ENCODE results near the gene CRYGB. TPM values are rescaled to one million over a fixed set of nuclear protein-coding genes. Genes with fewer than 3 reads are reported as not detected.

CRYGB gene
- total and polyA plus RNA-seq, 2 of the 13 experiments (the other 11 are each of a cell fraction or from before 2014, with no cell fraction given): not detected

DNA sequence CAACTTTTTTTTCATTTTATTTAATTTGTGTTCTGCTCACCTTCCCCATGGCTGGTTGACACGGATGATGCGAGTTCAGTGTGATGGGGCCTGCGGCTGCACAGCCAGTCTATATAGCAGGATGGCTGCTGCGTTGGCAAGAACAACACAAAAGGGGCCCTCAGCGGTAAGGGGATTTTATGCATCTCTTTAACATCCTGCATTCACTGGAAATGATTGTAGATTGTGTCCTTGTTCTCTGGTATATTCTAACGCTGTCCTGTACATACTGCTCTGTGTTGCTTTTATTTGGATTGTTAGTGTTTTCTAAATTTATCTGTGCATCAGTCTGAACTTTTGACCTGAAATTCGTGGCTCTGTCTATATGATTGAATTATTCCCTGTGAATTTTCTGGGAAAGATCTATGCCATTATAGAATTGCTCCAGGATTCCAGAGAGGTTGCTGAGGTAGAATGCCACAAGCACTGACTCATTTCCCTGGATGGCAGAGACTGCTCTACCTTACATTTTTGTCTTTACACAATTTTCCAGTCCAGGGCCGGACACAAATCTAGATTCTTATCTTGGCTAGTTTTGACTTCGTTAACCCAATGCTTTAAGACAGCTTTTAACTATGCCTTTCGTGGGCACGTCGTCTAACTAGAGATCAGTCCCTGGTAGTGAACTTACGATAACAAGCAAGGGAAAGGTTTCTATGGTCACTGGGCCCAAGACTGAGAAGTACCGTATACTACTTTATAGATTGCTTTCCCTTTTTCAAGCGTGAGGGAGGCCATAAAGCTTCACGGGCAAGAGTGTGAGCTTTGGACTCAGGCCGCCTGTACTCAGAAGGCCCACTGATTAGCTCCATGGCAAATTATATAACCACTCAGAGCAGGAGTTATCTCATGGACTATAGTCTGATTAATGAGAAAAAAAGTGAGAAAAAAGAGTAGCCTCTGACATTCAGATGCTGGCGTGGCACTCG is 15.9 kb downstream of the CRYGB start, which contains the start of gene CRYGC (continued):
- TF ChIP-seq DNMT1 (CRISPR knock-in tag; IDR thresholded peaks at IDR 0.05) (no peak), FOXK2 (IDR thresholded peaks at IDR 0.05) (no peak), TBP (CRISPR knock-in tag; IDR thresholded peaks at IDR 0.05) (no peak), MYNN (CRISPR knock-in tag; IDR thresholded peaks at IDR 0.05; ENCODE audit: low read depth) (no peak), YEATS4 (CRISPR knock-in tag; IDR thresholded peaks at IDR 0.05; ENCODE audit: borderline replicate concordance) (no peak), THYN1 (CRISPR knock-in tag; IDR thresholded peaks at IDR 0.05; ENCODE audit: borderline replicate concordance, low read depth) (no peak), EHMT2 (IDR thresholded peaks at IDR 0.05; ENCODE audit: borderline replicate concordance, low read depth, low read length) (no peak), CBX5 (CRISPR knock-in tag; IDR thresholded peaks at IDR 0.05; ENCODE audit: borderline replicate concordance) (no peak; the same call in 1 of the 2 replicates), ZNF75D (CRISPR knock-in tag; IDR thresholded peaks at IDR 0.05; ENCODE audit: borderline replicate concordance) (no peak), PHF5A (CRISPR knock-in tag; IDR thresholded peaks at IDR 0.05; ENCODE audit: low read depth, unreplicated experiment) (no peak), CHCHD3 (CRISPR knock-in tag; IDR thresholded peaks at IDR 0.05) (no peak), ZNF720 (CRISPR knock-in tag; IDR thresholded peaks at IDR 0.05) (no peak), ZNF607 (CRISPR knock-in tag; IDR thresholded peaks at IDR 0.05; ENCODE audit: borderline replicate concordance) (no peak), ASH2L (IDR thresholded peaks at IDR 0.05; ENCODE audit: insufficient read length, low read depth, low read length) (peak; percentile 93)
- TF ChIP-seq, protein P1, sequence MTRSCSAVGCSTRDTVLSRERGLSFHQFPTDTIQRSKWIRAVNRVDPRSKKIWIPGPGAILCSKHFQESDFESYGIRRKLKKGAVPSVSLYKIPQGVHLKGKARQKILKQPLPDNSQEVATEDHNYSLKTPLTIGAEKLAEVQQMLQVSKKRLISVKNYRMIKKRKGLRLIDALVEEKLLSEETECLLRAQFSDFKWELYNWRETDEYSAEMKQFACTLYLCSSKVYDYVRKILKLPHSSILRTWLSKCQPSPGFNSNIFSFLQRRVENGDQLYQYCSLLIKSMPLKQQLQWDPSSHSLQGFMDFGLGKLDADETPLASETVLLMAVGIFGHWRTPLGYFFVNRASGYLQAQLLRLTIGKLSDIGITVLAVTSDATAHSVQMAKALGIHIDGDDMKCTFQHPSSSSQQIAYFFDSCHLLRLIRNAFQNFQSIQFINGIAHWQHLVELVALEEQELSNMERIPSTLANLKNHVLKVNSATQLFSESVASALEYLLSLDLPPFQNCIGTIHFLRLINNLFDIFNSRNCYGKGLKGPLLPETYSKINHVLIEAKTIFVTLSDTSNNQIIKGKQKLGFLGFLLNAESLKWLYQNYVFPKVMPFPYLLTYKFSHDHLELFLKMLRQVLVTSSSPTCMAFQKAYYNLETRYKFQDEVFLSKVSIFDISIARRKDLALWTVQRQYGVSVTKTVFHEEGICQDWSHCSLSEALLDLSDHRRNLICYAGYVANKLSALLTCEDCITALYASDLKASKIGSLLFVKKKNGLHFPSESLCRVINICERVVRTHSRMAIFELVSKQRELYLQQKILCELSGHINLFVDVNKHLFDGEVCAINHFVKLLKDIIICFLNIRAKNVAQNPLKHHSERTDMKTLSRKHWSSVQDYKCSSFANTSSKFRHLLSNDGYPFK (CRISPR knock-in tag; IDR thresholded peaks at IDR 0.05; ENCODE audit: borderline replicate concordance): no peak
- TF ChIP-seq, protein P2, sequence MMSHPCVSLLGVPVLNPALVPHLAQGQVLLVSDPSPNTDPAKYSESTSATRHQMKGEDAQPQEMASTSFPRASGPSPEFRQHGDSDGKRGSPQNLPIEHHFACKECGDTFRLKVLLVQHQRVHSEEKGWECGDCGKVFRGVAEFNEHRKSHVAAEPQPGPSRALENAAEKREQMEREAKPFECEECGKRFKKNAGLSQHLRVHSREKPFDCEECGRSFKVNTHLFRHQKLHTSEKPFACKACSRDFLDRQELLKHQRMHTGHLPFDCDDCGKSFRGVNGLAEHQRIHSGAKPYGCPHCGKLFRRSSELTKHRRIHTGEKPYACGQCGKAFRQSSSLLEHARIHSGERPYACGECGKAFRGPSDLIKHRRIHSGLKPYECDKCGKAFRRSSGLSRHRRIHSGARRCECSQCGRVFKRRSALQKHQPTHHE (CRISPR knock-in tag; IDR thresholded peaks at IDR 0.05; ENCODE audit: borderline replicate concordance): no peak
- TF ChIP-seq, protein P3, sequence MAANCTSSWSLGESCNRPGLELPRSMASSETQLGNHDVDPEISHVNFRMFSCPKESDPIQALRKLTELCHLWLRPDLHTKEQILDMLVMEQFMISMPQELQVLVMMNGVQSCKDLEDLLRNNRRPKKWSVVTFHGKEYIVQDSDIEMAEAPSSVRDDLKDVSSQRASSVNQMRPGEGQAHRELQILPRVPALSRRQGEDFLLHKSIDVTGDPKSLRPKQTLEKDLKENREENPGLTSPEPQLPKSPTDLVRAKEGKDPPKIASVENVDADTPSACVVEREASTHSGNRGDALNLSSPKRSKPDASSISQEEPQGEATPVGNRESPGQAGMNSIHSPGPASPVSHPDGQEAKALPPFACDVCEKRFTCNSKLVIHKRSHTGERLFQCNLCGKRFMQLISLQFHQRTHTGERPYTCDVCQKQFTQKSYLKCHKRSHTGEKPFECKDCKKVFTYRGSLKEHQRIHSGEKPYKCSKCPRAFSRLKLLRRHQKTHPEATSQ (CRISPR knock-in tag; IDR thresholded peaks at IDR 0.05; ENCODE audit: borderline replicate concordance): no peak
- TF ChIP-seq, protein P4, sequence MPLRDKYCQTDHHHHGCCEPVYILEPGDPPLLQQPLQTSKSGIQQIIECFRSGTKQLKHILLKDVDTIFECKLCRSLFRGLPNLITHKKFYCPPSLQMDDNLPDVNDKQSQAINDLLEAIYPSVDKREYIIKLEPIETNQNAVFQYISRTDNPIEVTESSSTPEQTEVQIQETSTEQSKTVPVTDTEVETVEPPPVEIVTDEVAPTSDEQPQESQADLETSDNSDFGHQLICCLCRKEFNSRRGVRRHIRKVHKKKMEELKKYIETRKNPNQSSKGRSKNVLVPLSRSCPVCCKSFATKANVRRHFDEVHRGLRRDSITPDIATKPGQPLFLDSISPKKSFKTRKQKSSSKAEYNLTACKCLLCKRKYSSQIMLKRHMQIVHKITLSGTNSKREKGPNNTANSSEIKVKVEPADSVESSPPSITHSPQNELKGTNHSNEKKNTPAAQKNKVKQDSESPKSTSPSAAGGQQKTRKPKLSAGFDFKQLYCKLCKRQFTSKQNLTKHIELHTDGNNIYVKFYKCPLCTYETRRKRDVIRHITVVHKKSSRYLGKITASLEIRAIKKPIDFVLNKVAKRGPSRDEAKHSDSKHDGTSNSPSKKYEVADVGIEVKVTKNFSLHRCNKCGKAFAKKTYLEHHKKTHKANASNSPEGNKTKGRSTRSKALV (CRISPR knock-in tag; IDR thresholded peaks at IDR 0.05): peak; percentile 67; the same call in 1 of the 2 replicates

All from HepG2 (cell line).